Panc1 (cell line): ENCODE measurements around the gene SMCHD1. TPM values are rescaled to one million over a fixed set of nuclear protein-coding genes. Genes with fewer than 3 reads are reported as not detected.

Source experiments
- ATAC-seq: fragments of 200-7000 bp; cut with Tn5 transposase; 2 replicates; pipeline ENCODE4 v1.9.1; 2020; ENCODE audit warnings: mild to moderate bottlenecking, moderate library complexity
- BruUV-seq: library from RNA; stranded (reverse); fragments of 400-500 nt; replicated peaks from 2 replicates; lab custom pipeline; 2021; lab: Mats Ljungman, UMichigan
- CTCF ChIA-PET: fragments of 300-600 bp; sonication (Branson Sonifier 250); formaldehyde crosslinking; loops from one replicate; lab custom pipeline; 2022; ENCODE audit warnings: antibody characterized with exemption; lab: Charles Lee
- POLR2A ChIA-PET: fragments of 300-600 bp; sonication (Branson Sonifier 250); formaldehyde crosslinking; loops from one replicate; lab custom pipeline; 2022; ENCODE audit warnings: antibody characterized with exemption; lab: Charles Lee
- DNase-seq: peaks from one replicate; pipeline ENCODE4 v3.0.0-alpha.2; 2010; ENCODE audit warnings: low read depth, low spot score
- H3K27ac ChIP-seq: 2 replicates; pipeline ENCODE4 v1.5.1; 2011; ENCODE audit warnings: mild to moderate bottlenecking, low read length, inconsistent platforms
- H3K27me3 ChIP-seq: fragments of 200-500 bp; sonication (Bioruptor generic); 2 replicates; pipeline ENCODE4 v1.6.0; 2014; ENCODE audit warnings: low read length, inconsistent platforms; ENCODE audit not compliant: control insufficient read depth, insufficient read depth
- H3K36me3 ChIP-seq: fragments of 200-500 bp; sonication (Bioruptor generic); 2 replicates; pipeline ENCODE4 v1.5.1; 2014; ENCODE audit warnings: inconsistent platforms, mild to moderate bottlenecking, low read length, moderate library complexity; ENCODE audit not compliant: control insufficient read depth, insufficient read depth
- H3K4me1 ChIP-seq: 2 replicates; pipeline ENCODE4 v1.5.1; 2011; ENCODE audit warnings: inconsistent platforms, mild to moderate bottlenecking, low read length, moderate library complexity; ENCODE audit not compliant: control insufficient read depth, insufficient read depth
- H3K4me3 ChIP-seq, 2 experiments: 2 replicates each; pipeline ENCODE4 v1.5.1; 2011 to 2012; ENCODE audit warnings: low read depth in 2 of 2, low read length in 2 of 2, mild to moderate bottlenecking in 2 of 2, inconsistent platforms in 1 of 2, moderate library complexity in 1 of 2
- H3K9me3 ChIP-seq: fragments of 200-500 bp; sonication (Bioruptor generic); 2 replicates; pipeline ENCODE4 v1.5.1; 2014; ENCODE audit warnings: low read depth, mild to moderate bottlenecking, inconsistent platforms, low read length, moderate library complexity; ENCODE audit not compliant: control insufficient read depth, insufficient read depth
- POLR2AphosphoS5 ChIP-seq: IDR thresholded peaks from 2 replicates; pipeline ENCODE4 v1.6.1; 2012; ENCODE audit warnings: mild to moderate bottlenecking, low read depth, low read length, moderate library complexity
- SIN3A ChIP-seq: IDR thresholded peaks from 2 replicates; pipeline ENCODE4 v1.6.1; 2012; ENCODE audit warnings: low read depth, mild to moderate bottlenecking, low read length, moderate library complexity, borderline replicate concordance; ENCODE audit not compliant: insufficient read depth
- TCF7L2 ChIP-seq: IDR thresholded peaks from 2 replicates; pipeline ENCODE4 v1.6.1; 2011; ENCODE audit warnings: mild to moderate bottlenecking, low read depth, low read length, inconsistent platforms
- in situ Hi-C: cut with HindIII; loops from 2 replicates; pipeline ENCODE4 v1.10.0; 2016; ENCODE audit warnings: low sequenced_read_pairs, low pct_unique_long_range_greater_than_20kb
- intact Hi-C: fragments of 100-400 bp; cut with micrococcal nuclease; formaldehyde crosslinking; loops from one replicate; pipeline ENCODE4 v1.10.0; 2022; ENCODE audit not compliant: unreplicated experiment
- total RNA-seq: library from RNA; stranded (reverse); gene quantifications from one replicate; pipeline ENCODE4 v1.2.1, GENCODE V29; 2021; ENCODE audit not compliant: unreplicated experiment
- TF ChIP-seq, protein P1 (sequence below): fragments of 450-650 bp; IDR thresholded peaks from 2 replicates; pipeline ENCODE4 v1.5.1; 2017; ENCODE audit warnings: mild to moderate bottlenecking
- TF ChIP-seq, protein P2 (sequence below), 2 experiments: IDR thresholded peaks; 2 replicates each; pipeline ENCODE4 v1.6.1; 2011 to 2012; ENCODE audit warnings: low read depth in 2 of 2, control low read depth in 1 of 2, low read length in 1 of 2, mild to moderate bottlenecking in 1 of 2, moderate library complexity in 1 of 2; ENCODE audit not compliant: insufficient read depth in 1 of 2

SMCHD1 gene
- total RNA-seq, 1 experiment from 2014 or later, result 40.9 TPM

DNA sequence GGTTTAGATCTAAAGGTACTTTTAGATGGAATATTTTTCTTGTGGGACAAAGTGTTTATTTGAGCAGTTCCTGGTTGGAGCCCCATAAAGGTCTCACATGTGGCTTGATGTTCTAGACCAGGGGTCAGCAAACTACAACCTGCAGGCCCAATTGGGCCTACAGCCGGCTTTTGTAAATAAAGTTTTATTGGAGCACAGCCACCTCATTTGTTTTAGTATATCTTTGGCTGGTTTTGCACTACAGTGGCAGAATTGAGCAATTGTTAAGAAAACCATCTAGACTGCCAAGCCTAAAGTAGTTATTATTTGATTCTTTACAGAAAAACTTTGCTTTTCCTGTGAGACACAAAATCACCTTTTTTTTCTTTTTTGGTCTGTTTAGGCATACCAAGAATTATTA is 42.5 kb upstream of the SMCHD1 start:
- H3K9me3 ChIP-seq, result no peaks in the 10 kb centered on the region
- BruUV-seq, result no TSS peak
- H3K27me3 ChIP-seq, result no peaks in the 10 kb centered on the region
- in situ Hi-C loops (no loop called here), intact Hi-C loops (no loop called here)
- no peak overlapping the region for H3K27ac ChIP-seq
- TF ChIP-seq, protein P1, sequence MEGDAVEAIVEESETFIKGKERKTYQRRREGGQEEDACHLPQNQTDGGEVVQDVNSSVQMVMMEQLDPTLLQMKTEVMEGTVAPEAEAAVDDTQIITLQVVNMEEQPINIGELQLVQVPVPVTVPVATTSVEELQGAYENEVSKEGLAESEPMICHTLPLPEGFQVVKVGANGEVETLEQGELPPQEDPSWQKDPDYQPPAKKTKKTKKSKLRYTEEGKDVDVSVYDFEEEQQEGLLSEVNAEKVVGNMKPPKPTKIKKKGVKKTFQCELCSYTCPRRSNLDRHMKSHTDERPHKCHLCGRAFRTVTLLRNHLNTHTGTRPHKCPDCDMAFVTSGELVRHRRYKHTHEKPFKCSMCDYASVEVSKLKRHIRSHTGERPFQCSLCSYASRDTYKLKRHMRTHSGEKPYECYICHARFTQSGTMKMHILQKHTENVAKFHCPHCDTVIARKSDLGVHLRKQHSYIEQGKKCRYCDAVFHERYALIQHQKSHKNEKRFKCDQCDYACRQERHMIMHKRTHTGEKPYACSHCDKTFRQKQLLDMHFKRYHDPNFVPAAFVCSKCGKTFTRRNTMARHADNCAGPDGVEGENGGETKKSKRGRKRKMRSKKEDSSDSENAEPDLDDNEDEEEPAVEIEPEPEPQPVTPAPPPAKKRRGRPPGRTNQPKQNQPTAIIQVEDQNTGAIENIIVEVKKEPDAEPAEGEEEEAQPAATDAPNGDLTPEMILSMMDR, result no peak
- DNase-seq, result no peak
- H3K4me1 ChIP-seq, result no peaks in the 10 kb centered on the region
- ChIA-PET POLR2A (interaction anchor here (0.6 kb wide), 1 partner anchor 45 kb away, joined by 6 read pairs; no protein-coding TSS in a partner anchor), CTCF (no interaction called here)
- no peak for ATAC-seq
- H3K4me3 ChIP-seq, result no peak overlapping the region
- peaks cover 30% of the 10 kb centered on the region for H3K36me3 ChIP-seq

DNA sequence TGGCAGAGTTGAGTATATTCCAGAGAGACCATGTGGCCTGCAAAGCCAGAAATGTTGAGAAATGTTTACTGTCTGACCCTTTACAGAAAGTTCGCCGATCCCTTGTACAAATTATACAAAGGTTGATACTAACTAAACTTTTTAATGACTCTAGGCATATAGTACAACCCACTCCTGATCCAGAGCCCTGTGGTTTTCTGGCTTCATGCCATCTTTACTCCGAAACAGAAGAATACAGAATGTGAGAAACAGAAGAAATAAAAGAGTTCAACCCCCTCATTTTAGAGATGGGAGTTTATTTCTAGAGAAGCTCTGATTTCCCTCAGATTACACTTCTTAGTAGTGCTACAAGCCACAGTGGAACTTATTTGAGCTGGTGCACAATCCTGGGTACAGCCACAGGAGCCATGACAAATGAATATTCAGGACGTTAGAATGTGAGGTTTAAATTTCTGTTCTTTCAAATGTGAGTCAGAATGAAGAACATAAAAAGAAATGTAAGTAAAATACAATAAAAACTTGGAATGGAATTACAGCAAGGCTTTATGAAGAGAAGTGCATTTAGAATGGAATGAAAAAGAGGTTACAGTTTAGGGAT is 38.0 kb upstream of the SMCHD1 start:
- H3K27ac ChIP-seq, result no peak overlapping the region
- DNase-seq, result no peak
- no peaks in the 10 kb centered on the region for H3K27me3 ChIP-seq
- peaks cover 10% of the 10 kb centered on the region; the same call in 1 of the 2 replicates for H3K36me3 ChIP-seq
- in situ Hi-C loops (no loop called here), intact Hi-C loops (no loop called here)
- no peak for ATAC-seq
- BruUV-seq, result no TSS peak
- H3K4me3 ChIP-seq, result no peak overlapping the region
- ChIA-PET CTCF (no interaction called here), POLR2A (no interaction called here)
- H3K4me1 ChIP-seq, result no peaks in the 10 kb centered on the region
- TF ChIP-seq, protein P1, result no peak
- TF ChIP-seq TCF7L2 (no peak), POLR2AphosphoS5 (no peak), SIN3A (no peak)
- TF ChIP-seq, protein P2, sequence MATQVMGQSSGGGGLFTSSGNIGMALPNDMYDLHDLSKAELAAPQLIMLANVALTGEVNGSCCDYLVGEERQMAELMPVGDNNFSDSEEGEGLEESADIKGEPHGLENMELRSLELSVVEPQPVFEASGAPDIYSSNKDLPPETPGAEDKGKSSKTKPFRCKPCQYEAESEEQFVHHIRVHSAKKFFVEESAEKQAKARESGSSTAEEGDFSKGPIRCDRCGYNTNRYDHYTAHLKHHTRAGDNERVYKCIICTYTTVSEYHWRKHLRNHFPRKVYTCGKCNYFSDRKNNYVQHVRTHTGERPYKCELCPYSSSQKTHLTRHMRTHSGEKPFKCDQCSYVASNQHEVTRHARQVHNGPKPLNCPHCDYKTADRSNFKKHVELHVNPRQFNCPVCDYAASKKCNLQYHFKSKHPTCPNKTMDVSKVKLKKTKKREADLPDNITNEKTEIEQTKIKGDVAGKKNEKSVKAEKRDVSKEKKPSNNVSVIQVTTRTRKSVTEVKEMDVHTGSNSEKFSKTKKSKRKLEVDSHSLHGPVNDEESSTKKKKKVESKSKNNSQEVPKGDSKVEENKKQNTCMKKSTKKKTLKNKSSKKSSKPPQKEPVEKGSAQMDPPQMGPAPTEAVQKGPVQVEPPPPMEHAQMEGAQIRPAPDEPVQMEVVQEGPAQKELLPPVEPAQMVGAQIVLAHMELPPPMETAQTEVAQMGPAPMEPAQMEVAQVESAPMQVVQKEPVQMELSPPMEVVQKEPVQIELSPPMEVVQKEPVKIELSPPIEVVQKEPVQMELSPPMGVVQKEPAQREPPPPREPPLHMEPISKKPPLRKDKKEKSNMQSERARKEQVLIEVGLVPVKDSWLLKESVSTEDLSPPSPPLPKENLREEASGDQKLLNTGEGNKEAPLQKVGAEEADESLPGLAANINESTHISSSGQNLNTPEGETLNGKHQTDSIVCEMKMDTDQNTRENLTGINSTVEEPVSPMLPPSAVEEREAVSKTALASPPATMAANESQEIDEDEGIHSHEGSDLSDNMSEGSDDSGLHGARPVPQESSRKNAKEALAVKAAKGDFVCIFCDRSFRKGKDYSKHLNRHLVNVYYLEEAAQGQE (IDR thresholded peaks at IDR 0.05; ENCODE audit: insufficient read depth in 1 of 2, low read depth in 2 of 2, low read length in 1 of 2), result no peak
- H3K9me3 ChIP-seq, result no peaks in the 10 kb centered on the region
